NCI-H2107 treated with DMSO at 0.1 percent for 48 hours (cell line): ENCODE results near the gene RO60.
A peak's percentile ranks its signal among the peaks of the same experiment; 100 is the strongest.

ENCODE experiments used
- DNase-seq: peaks from one replicate; lab custom pipeline; 2025; ENCODE audit not compliant: unreplicated experiment; lab: John Stamatoyannopoulos, UW

Gene RO60

DNA sequence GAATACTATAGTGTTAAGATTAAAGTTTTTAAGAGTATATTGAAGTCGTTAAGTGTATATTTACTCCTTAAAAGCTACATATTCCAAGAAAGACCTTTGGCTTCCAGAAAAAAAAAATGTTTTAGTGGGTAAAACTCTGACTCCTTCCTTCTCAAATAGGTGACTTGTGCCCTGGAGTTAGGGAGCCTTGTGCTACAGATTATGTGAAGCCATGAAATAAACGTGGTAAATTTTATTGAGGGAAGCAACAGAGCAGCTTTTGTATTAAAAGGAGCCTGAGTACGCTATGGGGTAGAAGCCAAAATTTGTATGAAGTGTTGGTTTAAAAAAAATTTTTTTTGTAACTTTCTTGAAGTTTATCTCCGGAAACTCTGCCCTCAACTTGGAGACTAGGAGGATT is 994 bp downstream of the RO60 start:
- DNase-seq, result no peak

DNA sequence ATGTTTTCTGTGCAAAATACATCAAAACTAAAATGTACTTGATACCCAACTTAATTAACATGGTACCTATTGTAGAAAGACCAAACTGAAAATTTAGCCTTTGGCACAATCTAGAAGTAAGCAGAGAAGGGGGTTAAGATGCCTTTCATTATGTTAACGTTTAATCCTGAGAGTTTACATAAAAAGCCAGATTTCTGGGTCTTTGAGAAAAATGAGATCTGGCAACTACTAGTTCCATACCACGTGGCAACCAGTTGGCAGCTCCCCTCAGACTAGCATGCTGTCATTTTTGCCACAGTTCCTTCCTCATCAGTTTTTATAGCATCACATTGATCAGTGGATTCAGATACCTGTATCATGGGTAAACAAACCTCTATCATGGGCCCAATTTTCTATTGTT is 1.5 kb downstream of the RO60 start:
- DNase-seq, result no peak

DNA sequence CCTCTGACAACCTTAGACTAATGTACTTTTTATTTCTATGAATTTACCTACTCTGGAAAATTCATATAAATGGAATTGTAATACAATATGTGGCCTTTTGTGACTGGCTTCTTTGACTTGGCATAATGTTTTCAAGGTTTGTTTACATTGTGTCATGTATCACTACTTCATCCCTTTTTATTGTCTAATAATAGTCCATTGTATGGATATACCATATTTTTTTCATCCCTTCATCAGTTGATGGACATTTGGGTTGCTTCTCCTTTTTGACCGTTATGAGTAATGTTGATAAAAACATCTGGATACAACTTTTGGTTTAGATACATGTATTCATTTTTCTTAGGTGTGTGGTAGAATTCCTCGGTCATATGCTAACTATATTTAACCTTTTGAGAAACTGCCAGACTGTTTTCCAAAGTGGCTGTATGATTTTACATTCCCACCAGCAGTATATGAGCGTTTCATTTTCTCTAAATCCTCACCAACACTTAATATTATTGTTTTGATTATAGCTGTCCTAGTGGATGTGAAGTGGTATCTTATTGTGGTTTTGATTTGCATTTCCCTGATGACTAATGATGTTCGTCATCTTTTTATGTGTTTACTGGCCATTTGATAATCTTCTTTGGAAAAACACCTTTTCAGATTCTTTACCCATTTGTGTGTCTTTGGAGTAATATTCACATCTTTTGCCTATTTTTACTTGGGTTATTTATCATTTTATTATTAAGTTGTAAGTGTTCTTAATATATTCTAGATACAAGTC is 3.5 kb downstream of the RO60 start:
- DNase-seq, result no peak

DNA sequence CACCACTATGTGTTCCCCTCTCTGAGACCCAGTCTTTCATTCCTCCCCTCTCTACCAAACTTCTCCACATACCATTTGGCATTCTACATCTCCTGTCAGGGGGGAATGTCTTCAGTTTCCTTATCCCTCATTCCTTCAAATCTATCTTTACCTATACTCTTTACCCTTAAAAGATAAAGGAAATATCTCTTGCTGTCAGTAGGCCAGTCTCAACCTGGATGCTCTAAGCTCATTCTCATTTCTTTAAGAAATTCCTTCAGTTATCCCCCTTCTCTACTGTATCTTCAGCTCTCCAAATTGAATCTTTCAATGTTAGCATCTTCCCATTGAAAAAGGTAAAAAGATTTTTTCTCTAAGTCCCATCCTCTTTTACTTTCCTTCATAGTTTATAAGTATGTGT is 6.5 kb downstream of the RO60 start:
- DNase-seq, result no peak

DNA sequence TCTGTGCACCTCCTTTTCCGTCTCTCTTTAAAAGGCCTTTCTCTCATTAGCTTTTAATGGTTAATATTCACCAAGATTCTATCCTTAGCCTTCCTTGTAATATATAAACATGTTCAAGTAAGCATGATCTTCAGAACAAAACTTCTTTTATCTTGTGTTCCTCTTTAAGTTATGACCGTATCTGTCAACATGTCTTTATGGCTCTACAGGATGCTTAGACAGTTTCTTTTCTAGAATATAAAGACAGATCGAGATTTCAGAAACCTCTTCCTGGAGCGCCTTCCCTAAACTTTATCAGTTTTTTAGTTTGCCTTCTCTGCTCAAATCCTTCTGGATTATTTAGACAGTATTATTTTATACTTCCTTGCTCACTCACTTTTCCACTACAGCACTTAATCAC is 7.2 kb downstream of the RO60 start:
- no peak for DNase-seq

DNA sequence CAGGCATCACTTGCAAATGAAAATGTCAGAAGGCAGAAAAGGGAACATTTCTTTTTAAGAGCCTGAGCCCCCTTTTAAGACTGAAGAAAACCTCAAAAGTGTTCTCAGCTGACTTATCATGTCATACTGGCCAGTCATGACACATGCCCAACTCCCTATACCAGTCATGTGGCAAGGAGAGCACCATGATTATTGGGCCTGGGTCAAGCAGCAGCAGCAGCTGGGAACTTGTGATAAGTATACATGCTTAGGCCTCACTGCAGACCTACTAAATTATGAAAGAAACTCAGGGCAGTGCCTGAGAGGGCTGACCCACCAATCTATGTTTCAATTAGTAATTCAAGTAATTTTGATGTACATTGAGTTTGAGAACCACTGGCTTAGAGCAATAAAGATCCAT is 8.6 kb downstream of the RO60 start:
- no peak for DNase-seq

DNA sequence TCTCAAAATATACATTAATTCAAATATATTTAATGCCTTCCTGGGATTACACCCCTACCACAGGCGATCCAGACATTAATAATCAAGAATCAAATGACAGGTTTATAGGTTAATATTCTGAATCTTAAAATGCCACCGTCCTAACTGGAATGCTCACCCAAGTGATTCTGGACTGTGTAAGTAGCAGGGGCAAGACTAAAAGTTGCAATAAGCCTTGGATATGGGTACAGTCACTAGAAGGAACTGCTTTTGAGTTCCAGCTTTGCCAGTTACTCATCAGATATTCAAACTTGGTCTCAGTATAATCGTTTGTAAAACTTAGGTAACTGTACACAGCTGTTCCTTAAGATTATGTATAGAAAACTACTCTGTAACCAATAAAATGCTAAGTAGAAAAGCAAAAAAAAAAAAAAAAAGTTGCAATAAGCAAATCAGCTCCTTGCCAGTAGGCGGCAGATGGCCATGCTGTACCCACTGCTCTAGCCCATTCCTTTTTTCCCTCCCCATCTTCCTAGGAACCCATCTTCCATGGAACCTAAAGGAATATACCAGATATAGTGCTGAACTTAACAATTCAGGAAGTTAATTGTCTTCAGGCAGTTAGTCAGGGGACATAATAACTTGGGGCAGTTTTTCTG is 10.5 kb downstream of the RO60 start:
- DNase-seq, result no peak

DNA sequence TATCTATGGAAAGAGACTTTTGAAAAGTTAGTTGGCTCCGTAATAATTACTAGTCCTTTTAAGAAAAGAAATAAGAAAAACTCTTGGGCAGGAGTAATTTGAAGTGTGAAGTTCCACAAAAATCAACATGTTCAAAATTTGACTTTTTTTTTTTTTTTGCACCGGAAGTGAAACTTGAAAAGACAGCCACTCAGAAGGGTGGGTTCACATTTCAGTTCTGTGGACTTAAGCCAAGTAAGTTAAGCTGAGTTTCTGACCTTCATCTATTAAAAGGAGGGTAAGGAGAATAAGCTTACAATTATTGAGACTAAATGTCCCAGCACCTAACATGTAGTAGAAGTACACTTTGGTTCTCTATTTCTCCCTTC is 11.0 kb downstream of the RO60 start:
- DNase-seq, result no peak

DNA sequence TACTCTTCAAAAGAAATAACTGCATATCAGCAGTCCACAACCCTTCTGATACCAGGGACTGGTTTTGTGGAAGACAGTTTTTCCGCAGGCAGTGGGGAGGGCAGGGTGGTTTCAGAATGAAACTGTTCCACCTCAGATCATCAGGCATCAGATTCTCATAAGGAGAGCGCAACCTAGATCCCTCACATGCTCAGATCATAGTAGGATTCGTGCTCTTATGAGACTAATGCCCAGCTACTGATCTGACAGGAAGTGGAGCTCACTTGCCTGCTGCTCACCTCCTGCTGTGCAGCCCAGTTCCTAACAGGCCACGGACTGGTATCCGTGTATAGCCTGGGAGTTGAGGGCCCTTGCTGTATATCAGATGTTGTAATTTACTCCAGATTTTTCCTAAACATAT is 11.5 kb downstream of the RO60 start:
- peak; percentile 12 for DNase-seq

DNA sequence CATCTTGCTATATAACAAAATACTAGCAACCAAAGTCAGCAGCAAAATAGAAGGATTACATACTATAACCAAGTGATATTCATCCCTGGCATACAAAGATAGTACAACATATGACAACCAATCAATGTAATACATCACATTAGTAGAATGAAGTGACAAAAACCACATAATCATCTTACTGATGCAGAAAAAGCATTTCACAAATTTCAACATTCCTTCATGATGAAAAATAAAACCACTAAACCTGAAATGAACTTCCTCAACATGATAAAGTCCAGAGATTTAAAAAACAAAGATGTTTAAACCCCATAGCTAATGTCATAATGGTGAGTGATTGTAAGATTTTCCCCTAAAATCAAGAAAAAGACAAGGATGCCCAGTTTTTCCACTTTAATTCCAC is 18.6 kb downstream of the RO60 start:
- DNase-seq, result no peak

DNA sequence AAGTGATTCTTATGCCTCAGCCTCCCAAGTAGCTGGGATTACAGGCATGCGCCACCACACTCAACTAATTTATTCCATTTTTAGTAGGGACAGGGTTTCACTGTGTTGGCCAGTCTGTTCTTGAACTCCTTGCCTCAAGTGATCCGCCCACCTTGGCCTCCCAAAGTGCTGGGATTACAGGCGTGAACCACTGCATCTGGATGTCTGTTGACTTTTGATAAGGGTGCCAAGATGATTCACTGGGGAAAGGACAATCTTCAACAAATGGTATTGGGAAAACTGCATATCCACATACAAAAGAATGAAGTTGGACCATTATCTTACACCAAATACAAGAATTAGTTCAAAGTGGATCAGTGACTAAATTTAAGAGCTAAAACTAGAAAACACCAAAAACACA is 19.8 kb downstream of the RO60 start:
- no peak for DNase-seq

DNA sequence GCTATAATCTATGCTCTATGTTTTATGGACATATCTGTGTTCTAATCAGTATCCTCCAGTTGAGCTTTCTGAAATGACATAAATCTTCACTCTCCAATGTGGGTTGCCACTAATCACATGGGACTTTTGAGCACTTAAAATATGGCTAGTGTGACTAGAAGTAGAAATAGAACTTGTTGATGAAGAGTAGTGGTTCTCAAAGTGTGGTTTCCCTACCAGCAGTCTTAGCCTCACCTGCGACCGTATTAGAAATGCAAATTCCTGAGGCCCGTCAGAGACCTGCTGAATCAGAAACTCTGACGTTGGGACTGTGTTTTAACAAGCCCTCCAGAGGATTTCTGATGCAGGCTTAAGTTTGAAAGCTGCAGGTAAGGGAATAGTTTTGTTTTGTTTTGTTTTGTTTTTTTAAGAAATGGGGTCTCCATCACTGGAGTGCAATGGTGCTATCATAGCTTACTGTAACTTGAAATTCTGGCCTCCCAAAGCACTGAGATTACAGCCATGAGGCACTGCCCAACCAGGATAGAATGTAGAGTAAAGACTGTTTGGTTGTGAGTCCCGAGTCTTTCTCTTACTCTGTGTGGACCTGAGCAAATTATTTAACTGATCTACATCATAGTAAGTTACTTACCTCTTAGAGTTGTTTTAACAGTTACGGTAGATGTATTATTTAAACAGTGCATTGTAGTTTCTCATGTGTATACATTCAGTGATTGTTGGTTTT is 24.1 kb downstream of the RO60 start:
- no peak for DNase-seq

DNA sequence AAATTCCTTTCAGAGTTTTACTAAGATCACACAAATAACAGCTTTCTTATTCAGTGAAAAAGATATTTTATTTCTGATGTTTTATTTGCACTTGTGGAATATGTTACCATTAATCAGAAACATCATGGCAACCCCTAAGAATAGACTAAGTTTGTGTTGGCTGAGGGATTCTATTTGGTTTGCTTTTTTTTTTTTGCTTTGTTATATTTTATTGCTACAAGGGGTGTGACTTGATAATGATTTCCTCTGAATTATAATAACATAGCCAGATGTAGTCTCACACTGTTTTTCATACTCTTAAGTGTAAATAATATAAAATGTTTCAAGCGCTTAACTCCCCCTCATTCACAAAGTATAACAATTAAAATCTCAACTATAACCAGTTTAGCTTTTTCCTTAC is 25.9 kb downstream of the RO60 start:
- DNase-seq, result no peak

DNA sequence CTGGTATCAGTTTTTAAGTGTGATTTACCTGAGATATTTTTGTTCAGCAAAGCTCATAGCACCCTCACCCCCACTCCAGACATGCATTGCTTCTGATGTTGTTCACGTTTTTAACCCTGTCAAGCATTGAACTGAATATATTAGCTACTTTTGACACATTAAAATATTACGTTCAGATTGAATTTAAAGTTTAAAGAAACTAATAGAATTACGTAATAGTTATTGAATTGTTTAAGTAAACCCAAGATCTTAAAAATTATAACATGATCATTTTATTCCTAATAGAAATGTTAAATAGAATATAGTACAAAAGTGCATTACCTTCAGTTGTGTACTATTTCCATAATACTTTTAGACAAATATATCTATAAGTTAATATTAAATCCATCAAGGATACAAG is 26.9 kb downstream of the RO60 start:
- no peak for DNase-seq

DNA sequence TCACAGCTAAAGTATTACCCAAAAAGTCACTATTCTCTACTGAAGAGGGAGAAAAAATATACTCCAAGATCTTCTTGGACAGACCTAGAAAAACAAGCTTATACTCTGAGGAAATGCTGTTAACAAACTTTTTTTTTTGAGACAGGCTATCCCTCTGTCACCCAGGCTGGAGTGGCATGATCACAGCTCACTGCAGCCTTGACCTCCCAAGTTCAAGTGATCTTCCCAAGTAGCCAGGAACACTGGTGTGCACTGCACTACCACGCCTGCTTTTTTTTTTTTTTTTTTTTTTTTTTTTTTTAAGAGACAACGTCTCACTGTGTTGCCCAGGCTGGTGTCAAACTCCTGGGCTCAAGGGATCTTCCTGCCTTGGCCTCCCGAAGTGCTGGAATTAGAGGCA is 28.5 kb downstream of the RO60 start:
- DNase-seq, result no peak

DNA sequence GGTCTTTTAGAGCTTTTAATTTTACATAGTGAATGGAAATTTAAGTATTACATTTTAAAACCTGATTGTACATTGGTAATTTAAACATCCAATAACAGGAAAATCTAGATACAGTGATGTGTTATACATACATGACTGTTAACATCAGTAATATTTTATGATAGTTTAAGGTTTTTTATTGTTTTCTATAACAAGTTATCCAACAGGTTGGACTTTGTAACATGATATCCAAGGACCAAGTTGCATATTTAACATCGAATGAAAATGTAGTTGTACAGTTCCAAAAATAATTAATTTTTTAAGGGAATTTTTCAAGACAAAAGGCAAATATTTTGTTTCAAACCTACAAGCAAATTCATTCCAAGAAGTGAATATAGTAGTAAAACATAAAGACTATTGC is 31.5 kb downstream of the RO60 start:
- no peak for DNase-seq

DNA sequence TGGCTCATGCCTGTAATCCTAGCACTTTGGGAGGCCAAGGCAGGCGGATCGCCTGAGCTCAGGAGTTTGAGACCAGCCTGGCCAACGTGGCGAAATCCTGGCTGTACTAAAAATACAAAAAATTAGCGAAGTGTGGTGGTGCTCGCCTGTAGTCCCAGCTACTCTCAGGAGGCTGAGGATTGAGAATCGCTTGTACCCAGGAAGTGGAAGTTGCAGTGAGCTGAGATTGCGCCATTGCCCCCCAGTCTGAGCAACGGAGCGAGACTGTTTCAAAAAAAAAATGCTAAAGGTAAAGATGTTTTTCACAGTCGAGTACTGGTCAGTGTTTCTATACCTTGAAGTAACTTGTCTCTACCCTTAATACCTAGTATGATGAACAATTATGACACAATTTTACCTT is 34.7 kb downstream of the RO60 start:
- DNase-seq, result no peak

DNA sequence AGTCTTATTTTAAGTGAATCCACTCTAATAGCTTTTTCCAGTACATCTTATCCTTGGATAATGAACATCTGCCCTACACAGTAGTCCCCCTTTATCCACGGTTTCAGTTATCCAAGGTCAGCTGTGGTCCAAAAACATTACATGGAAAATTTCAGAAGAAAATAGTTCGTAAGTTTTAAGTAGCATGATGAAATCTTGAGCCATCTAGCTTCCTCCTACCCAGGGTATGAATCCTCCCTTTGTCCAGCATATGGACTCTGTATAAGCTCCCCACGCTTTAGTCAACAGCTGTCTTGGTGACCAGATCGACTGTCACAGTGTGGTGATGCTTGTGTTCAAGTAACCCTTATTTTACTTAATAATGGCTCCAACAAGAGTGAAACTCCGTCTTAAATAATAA is 43.2 kb downstream of the RO60 start:
- no peak for DNase-seq

DNA sequence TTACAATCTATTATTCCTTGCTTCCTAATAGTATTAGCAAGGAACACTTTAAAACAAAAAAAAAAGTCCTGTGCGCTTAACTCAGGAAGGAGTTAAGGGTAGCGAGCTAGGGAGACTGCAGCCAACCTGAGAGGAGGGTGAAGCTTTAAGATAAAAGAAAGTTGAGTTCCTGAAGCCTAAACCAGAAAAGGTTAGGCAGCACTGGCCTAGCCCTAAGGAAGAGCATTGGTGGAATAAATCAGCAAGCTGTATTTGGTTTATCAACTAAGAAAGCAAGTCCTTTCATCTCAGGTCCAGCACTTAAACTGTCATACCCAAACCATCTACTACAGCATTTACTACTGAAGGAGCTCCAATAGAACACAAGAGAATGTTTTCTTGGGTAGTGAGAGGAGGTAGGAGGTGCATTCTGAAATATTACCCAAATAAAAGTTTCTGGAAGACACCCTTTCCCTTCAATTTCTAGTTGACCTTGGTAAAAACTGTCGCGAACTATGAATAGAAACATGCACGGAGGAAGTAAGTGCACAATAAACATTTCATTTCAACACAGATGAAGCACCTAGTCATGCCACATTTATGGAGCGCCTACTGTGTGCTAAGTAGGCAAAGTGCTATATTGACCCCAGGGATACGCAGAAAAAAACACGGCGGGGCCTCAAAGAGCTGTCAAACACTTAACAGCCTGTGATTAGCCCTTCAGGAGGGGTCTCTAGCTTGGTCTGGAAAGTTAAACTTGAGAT is 44.5 kb downstream of the RO60 start:
- no peak for DNase-seq

DNA sequence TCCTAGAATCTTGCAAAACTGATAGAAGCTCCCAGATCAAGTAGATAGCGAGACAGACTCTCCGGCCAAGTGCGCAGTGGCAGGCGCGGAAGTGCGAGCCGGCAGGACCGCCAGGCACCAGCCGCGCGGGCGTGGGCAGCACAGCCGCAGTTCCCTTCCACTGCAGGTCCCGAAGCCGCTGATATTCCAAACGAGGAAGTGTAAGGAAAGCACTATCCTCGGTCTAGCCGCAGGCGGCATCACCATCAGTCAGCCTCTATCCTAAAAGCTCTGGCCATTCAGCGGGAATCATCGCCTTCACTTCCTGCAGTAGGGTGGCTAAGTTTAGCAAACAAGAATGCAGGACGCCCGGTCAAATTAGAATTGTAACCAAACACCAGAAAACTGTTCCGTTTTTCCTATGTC is 45.1 kb downstream of the RO60 start:
- DNase-seq, result peak; percentile 41

DNA sequence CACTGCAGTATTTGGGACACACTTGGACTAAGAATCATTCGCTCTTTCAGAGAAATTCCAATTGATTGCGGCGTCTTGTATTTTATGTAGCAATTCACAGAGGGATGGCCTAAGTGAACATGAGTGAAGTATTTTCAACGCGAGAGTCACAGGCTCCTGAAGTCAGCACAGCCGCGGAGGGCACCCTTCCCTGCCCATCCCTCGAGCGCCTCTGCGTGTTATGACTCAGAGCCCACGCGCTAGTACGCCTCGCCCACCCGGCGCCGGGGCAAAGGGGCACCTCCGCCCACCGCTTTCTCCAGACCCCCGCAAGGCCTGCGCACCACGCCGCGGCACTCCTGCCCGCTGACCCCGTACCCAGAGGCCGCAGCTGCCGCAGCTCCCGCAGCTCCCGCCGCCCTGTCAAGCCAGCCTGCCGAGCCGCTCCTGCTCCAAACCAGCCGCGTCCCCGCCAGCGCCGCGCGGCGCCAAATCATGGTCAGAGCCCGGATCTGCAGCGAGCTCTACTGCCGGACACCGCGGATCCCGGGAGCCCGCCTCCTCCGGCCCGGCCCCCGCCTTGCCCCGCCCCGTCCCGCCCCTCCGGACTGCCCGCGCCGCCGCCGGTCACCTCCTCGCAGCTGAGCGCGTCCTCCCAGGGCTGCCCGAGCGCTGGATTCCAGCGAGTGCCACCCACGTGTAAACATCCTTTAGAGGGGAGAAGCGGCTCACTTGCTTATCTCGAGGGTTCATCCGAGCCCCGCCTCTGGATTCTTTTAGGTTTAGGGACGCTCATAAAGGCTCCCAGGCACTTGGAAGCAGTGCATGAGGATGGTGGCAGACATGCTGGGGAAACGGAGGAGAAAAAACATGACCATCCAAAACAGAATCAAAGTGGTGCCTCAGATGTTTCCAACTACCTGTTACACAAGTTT is 45.8 kb downstream of the RO60 start, which contains the start of gene GLRX2:
Gene GLRX2 (minus strand): TSS at position 508 of the 914 bp plus-strand sequence. CDS start 32 bp downstream, at position 476.
- DNase-seq, result peak; percentile 86
